AG20443 (cell line): ENCODE measurements around the gene CYTH3.
A peak's percentile ranks its signal among the peaks of the same experiment; 100 is the strongest.

Experiments used
- DNase-seq: peaks from one replicate; pipeline ENCODE4 v3.0.0; 2012; ENCODE audit warnings: low spot score, mixed read lengths

CYTH3 gene

GRCh38 chr7:6165521-6166320 is 106.7 kb downstream of the CYTH3 start:
- DNase-seq, result no peak

GRCh38 chr7:6165075-6165474 is 107.3 kb downstream of the CYTH3 start:
- no peak for DNase-seq

GRCh38 chr7:6164491-6164890 is 107.9 kb downstream of the CYTH3 start:
- DNase-seq, result peak; percentile 32

GRCh38 chr7:6164010-6164409 is 108.4 kb downstream of the CYTH3 start:
- no peak for DNase-seq

GRCh38 chr7:6163402-6163801 is 109.0 kb downstream of the CYTH3 start:
- DNase-seq, result no peak

- no peak for DNase-seq
Measured at GRCh38 chr7:6162650-6163366, 109.6 kb downstream of the CYTH3 start.

- DNase-seq, result no peak
Measured at GRCh38 chr7:6162331-6162620, 110.1 kb downstream of the CYTH3 start.

- no peak for DNase-seq
Measured at GRCh38 chr7:6161463-6162330, 110.7 kb downstream of the CYTH3 start.

GRCh38 chr7:6160191-6160623 is 112.2 kb downstream of the CYTH3 start:
- DNase-seq, result peak; percentile 95

GRCh38 chr7:6159524-6160031 is 112.8 kb downstream of the CYTH3 start:
- DNase-seq, result no peak

GRCh38 chr7:6159097-6159483 is 113.3 kb downstream of the CYTH3 start:
- no peak for DNase-seq

- no peak for DNase-seq
Measured at GRCh38 chr7:6158424-6159096, 113.9 kb downstream of the CYTH3 start.

- no peak for DNase-seq
Measured at GRCh38 chr7:6157685-6158423, 114.6 kb downstream of the CYTH3 start.

GRCh38 chr7:6156734-6157133 is 115.7 kb downstream of the CYTH3 start:
- DNase-seq, result no peak

- no peak for DNase-seq
Measured at GRCh38 chr7:6155596-6155995, 116.8 kb downstream of the CYTH3 start.

- DNase-seq, result no peak
Measured at GRCh38 chr7:6154542-6155404, 117.7 kb downstream of the CYTH3 start.

- DNase-seq, result no peak
Measured at GRCh38 chr7:6153646-6154541, 118.5 kb downstream of the CYTH3 start.

GRCh38 chr7:6151994-6152735 is 120.3 kb downstream of the CYTH3 start:
- no peak for DNase-seq
